M059J (cell line): ENCODE results near the gene NCDN. TPM values are rescaled to one million over a fixed set of nuclear protein-coding genes. Genes with fewer than 3 reads are reported as not detected.
"Not testable (repeated sequence)": the region's sequence is repeated elsewhere in the genome, so short reads cannot be mapped to it uniquely, and the experiment has no call there.

Source experiments
- DNase-seq: peaks from one replicate; pipeline ENCODE4 v3.0.0-alpha.2; 2012; ENCODE audit warnings: low read depth
- total RNA-seq: library from RNA; depleted of rRNA; stranded (reverse); fragments of >200 nt; shearing (Covaris generic); gene quantifications from 2 replicates; pipeline ENCODE4 v1.2.3, GENCODE V29; 2014

Gene NCDN
- total RNA-seq, 1 experiment from 2014 or later, result 27.0 TPM

GRCh38 chr1:35570589-35571137 lies 13.1 kb downstream of the NCDN start:
- DNase-seq, result peak; percentile 23

- DNase-seq, result no peak
Measured at GRCh38 chr1:35571263-35571662, 13.7 kb downstream of the NCDN start.

- DNase-seq, result no peak
Measured at GRCh38 chr1:35572296-35572695, 14.7 kb downstream of the NCDN start.

- peak; percentile 57 for DNase-seq
Measured at GRCh38 chr1:35573198-35574124, 15.9 kb downstream of the NCDN start, which contains the start of gene TFAP2E. Gene TFAP2E, plus strand, starts transcription at chr1:35573314. Its CDS starts 264 bp downstream, at chr1:35573578.

GRCh38 chr1:35574125-35574654 lies 16.6 kb downstream of the NCDN start:
- no peak for DNase-seq

- no peak for DNase-seq
Measured at GRCh38 chr1:35574655-35575415, 17.2 kb downstream of the NCDN start.

GRCh38 chr1:35575416-35575958 lies 17.9 kb downstream of the NCDN start:
- no peak for DNase-seq

- DNase-seq, result no peak
Measured at GRCh38 chr1:35576061-35576765, 18.6 kb downstream of the NCDN start.

GRCh38 chr1:35576766-35577070 lies 19.1 kb downstream of the NCDN start:
- not testable (repeated sequence) for DNase-seq

- DNase-seq, result no peak
Measured at GRCh38 chr1:35577071-35577998, 19.7 kb downstream of the NCDN start.

GRCh38 chr1:35580949-35581388 lies 23.4 kb downstream of the NCDN start:
- DNase-seq, result no peak

GRCh38 chr1:35581621-35582020 lies 24.0 kb downstream of the NCDN start:
- DNase-seq, result not testable (repeated sequence)

GRCh38 chr1:35585281-35585680 lies 27.7 kb downstream of the NCDN start:
- DNase-seq, result no peak

- DNase-seq, result not testable (repeated sequence)
Measured at GRCh38 chr1:35585805-35586204, 28.2 kb downstream of the NCDN start.

- DNase-seq, result no peak
Measured at GRCh38 chr1:35586808-35587207, 29.2 kb downstream of the NCDN start.

- DNase-seq, result no peak
Measured at GRCh38 chr1:35587736-35588135, 30.1 kb downstream of the NCDN start.

- DNase-seq, result no peak
Measured at GRCh38 chr1:35588197-35588910, 30.8 kb downstream of the NCDN start.

GRCh38 chr1:35589516-35590427 lies 32.2 kb downstream of the NCDN start:
- no peak for DNase-seq
